GM12873 (cell line): ENCODE results near the gene TENT4A.

ENCODE experiments used
- CTCF ChIP-seq: IDR thresholded peaks from 2 replicates; pipeline ENCODE4 v1.5.1; 2012; ENCODE audit warnings: low read depth, mild to moderate bottlenecking, moderate library complexity, low read length, control low read depth; ENCODE audit not compliant: insufficient read depth; ENCODE audit errors: missing control alignments

TENT4A gene

DNA sequence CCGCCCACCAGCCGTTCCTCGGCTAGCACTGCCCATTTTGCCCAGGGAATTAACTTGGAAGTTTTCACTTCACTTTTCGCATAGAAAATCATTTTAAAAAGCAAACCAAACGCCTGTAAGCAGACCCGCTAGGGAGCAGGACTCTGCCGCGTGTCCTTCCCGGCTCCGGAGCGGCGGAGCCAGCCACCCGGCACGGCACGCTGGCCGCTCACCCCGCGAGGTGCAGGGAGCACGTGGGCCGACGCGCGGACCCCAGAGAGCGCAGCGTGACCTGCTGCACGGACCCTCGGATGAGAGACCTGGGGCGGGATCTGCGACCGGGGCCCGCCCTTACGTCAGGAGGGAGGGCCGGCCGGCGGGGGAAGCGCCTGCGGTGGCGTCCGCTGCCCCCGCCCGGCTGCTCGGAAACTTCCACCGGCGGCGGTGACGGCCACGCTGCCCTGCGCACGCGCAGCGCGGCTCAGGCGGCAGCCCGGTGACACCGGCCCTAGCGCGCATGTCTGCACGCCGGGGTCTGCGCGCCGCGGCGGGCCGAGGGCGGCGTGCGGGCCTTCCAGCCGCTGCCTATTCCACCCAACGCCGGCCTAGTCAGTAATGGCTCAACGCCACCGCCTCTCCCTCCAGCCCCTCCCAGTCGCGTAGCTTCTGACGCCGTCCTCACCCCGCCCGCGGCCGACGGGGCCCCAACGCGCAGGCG is 507 bp upstream of the TENT4A start:
- TF ChIP-seq CTCF = no peak

- TF ChIP-seq CTCF = no peak
These were observed 1.2 kb downstream of the TENT4A start for GRCh38 chr5:6714226-6715041.

- TF ChIP-seq CTCF = no peak
These were observed 2.0 kb downstream of the TENT4A start for GRCh38 chr5:6715271-6715670.

DNA sequence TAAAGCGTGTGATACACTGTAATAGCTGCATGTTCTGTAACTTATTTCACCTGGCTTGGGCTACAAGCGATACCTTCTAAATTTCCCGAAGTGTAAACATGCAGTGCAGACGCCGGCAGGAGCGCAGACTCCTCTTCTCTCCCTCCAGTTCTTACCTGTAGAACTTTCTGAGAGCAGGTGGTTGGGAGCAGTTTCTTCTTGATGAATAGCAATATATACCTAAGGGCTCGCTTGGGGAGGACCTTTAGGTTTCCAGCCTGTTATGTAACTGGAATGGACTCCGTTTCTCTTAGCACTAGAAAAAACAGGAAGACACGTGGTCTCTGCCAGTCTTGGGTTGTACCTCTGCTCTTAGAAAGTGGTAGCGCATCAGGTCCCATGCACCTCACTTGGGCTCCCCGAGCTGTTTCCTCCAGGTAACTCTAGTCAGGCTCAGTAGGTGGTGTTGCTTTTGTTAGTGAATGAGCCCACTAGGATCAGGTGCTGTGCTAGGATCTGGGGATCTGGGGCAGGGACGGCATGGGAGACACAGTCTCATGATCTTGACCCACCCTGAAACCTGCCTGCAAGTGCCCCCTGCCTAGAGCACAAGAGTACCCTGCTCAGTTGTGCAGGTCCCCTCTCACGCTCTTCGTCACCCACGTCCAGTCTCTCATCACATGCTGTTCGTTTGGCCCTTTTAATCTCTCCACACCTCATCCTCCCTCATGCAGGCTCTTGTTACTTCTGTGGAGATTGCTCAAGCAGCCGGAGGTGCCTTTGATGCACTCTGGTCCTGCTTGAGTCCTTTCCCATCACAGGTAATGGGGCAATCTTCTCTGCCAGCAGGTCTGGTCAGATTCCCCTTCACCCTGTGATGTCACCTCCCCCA is 2.8 kb downstream of the TENT4A start:
- TF ChIP-seq CTCF = no peak

DNA sequence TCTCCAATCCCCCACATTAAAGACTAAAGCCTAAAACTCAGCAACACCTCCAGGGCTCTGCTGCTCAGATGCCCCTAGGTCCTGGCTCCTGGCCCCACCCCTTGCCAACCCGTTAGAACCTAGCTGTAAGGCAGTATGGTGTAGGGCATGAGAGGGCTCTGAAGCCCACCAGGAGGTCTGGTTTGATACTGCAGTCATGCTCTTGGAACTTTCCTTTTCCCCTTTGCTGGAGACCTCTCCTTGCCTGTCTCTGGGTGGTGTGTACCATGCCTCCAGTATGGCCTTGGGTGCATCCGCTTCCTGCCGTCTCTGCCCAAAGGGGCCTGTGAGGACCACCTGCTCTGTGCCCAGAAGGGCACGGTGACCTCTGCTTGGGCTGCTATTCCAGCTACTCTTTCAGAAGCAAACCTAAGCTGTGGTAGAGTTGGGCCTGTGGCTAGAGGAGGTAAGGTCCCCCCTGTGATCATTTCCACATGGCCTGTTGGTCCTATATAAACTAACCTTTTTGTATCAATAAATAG is 3.5 kb downstream of the TENT4A start:
- no peak for TF ChIP-seq CTCF

DNA sequence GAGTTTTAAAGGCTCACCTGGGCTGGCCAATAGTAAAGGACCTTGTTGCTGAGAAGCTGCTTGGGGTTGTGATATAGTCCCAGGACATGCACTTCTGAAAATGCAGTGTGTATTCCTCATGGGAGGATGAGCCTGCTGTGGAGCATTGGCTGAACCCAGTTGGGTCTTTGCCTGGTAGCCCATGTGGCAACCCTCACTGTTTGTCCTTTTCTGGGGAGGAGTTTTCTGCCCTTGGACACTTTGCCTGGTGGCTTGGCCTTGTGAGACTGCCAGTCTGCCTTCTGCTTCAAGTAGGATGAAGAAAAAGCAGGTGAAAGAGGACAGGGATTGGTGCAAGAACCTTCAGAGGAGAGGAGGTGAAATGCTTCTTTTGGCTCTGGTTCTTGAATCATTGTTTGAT is 4.0 kb downstream of the TENT4A start:
- no peak for TF ChIP-seq CTCF
